Panc1 (cell line): ENCODE data around the gene FAM174C.

Experiments
- CTCF ChIP-seq: fragments of 450-650 bp; IDR thresholded peaks from 2 replicates; pipeline ENCODE4 v1.5.1; 2017; ENCODE audit warnings: mild to moderate bottlenecking
- TCF7L2 ChIP-seq: IDR thresholded peaks from 2 replicates; pipeline ENCODE4 v1.6.1; 2011; ENCODE audit warnings: mild to moderate bottlenecking, low read depth, low read length, inconsistent platforms

- no peak for TF ChIP-seq CTCF
- no peak for TF ChIP-seq TCF7L2
Observed at GRCh38 chr19:1231729-1232637, 43.3 kb upstream of the FAM174C start.
